CD14-positive monocyte (primary cell): ENCODE measurements around the gene RTF2. TPM values are rescaled to one million over a fixed set of nuclear protein-coding genes. Genes with fewer than 3 reads are reported as not detected.

Experiments
- DNase-seq, 3 donors: peaks; one replicate each; pipeline ENCODE4 v3.0.0-alpha.2; 2011 to 2022
- H2AFZ ChIP-seq: 2 replicates; pipeline ENCODE4 v1.6.0; 2012; ENCODE audit warnings: mild to moderate bottlenecking, low read depth, low read length, inconsistent platforms; ENCODE audit not compliant: insufficient read depth, poor library complexity, severe bottlenecking
- H3K27ac ChIP-seq, 2 donors: 1 replicate in 1 of 2; 2 replicates in 1 of 2; pipeline ENCODE4 v1.5.1; 2012 to 2013; ENCODE audit warnings: low read length in 2 of 2, control low read depth in 1 of 2, inconsistent platforms in 1 of 2, low read depth in 1 of 2, mild to moderate bottlenecking in 1 of 2
- H3K27me3 ChIP-seq, 2 donors: one replicate each; pipeline versions ENCODE4 v1.6.0 to v1.6.1; 2011 to 2013; ENCODE audit warnings: low read length in 2 of 2; ENCODE audit not compliant: control insufficient read depth in 2 of 2, insufficient read depth in 2 of 2
- H3K36me3 ChIP-seq, 2 donors: replicated peaks in 1 of 2; 1 replicate in 1 of 2; 2 replicates in 1 of 2; pipeline versions ENCODE4 v1.5.1 to v1.6.1; 2012 to 2013; ENCODE audit warnings: low read length in 2 of 2, control low read depth in 1 of 2, inconsistent platforms in 1 of 2, mild to moderate bottlenecking in 1 of 2; ENCODE audit not compliant: insufficient read depth in 2 of 2, control insufficient read depth in 1 of 2
- H3K4me1 ChIP-seq, 2 donors: 1 replicate in 1 of 2; 2 replicates in 1 of 2; pipeline versions ENCODE4 v1.5.1 to v1.6.1; 2012 to 2013; ENCODE audit warnings: low read length in 2 of 2, control low read depth in 1 of 2, inconsistent platforms in 1 of 2, mild to moderate bottlenecking in 1 of 2, moderate library complexity in 1 of 2; ENCODE audit not compliant: insufficient read depth in 2 of 2, control insufficient read depth in 1 of 2
- H3K4me2 ChIP-seq: replicated peaks from 2 replicates; pipeline ENCODE3; 2012; ENCODE audit warnings: low read length, moderate library complexity, mild to moderate bottlenecking; ENCODE audit not compliant: poor library complexity, severe bottlenecking; ENCODE audit errors: extremely low read depth
- H3K4me3 ChIP-seq, 3 experiments: fragments of 200-600 bp in 1 of 3; sonication (generic) in 1 of 3; replicated peaks in 1 of 3; 1 replicate in 2 of 3; 2 replicates in 1 of 3; pipeline ENCODE4 v1.5.1; 2011 to 2013; ENCODE audit warnings: low read length in 3 of 3, mild to moderate bottlenecking in 3 of 3, control low read depth in 2 of 3, low read depth in 2 of 3, inconsistent platforms in 1 of 3, moderate library complexity in 1 of 3
- H3K79me2 ChIP-seq: 2 replicates; pipeline ENCODE4 v1.6.0; 2012; ENCODE audit warnings: mild to moderate bottlenecking, control low read depth, inconsistent platforms, low read length, moderate library complexity; ENCODE audit not compliant: insufficient read depth
- H3K9ac ChIP-seq: 2 replicates; pipeline ENCODE4 v1.6.0; 2017; ENCODE audit warnings: low read length, mild to moderate bottlenecking; ENCODE audit not compliant: insufficient read depth, poor library complexity, severe bottlenecking
- H3K9me3 ChIP-seq, 2 donors: replicated peaks in 1 of 2; 1 replicate in 1 of 2; 2 replicates in 1 of 2; pipeline versions ENCODE4 v1.5.1 to v1.6.1; 2012 to 2013; ENCODE audit warnings: low read length in 2 of 2, control low read depth in 1 of 2; ENCODE audit not compliant: control insufficient read depth in 1 of 2, insufficient read depth in 1 of 2
- H4K20me1 ChIP-seq: 2 replicates; pipeline ENCODE4 v1.6.0; 2012; ENCODE audit warnings: mild to moderate bottlenecking, low read length, control low read depth, moderate library complexity; ENCODE audit not compliant: insufficient read depth
- H3K27ac Mint-ChIP-seq, 7 donors: one replicate each; pipeline ENCODE4 v1.8.0; 2020; ENCODE audit warnings: mild to moderate bottlenecking in 7 of 7, mixed read lengths in 7 of 7, moderate library complexity in 6 of 7, inconsistent platforms in 2 of 7
- H3K27me3 Mint-ChIP-seq, 3 donors: one replicate each; pipeline ENCODE4 v1.8.0; 2021 to 2022; ENCODE audit warnings: low read depth in 3 of 3, mild to moderate bottlenecking in 3 of 3, mixed read lengths in 3 of 3, moderate library complexity in 3 of 3, inconsistent platforms in 1 of 3
- H3K36me3 Mint-ChIP-seq, 2 donors: one replicate each; pipeline ENCODE4 v1.8.0; 2020; ENCODE audit warnings: mixed read lengths in 2 of 2, inconsistent platforms in 1 of 2, mild to moderate bottlenecking in 1 of 2
- H3K4me1 Mint-ChIP-seq: one replicate; pipeline ENCODE4 v1.8.0; 2020; ENCODE audit warnings: mild to moderate bottlenecking, mixed read lengths
- H3K4me3 Mint-ChIP-seq, 2 donors: one replicate each; pipeline ENCODE4 v1.8.0; 2020; ENCODE audit warnings: mild to moderate bottlenecking in 2 of 2, mixed read lengths in 2 of 2, moderate library complexity in 1 of 2
- H3K9me3 Mint-ChIP-seq, 7 donors: one replicate each; pipeline ENCODE4 v1.8.0; 2020 to 2022; ENCODE audit warnings: mixed read lengths in 7 of 7, mild to moderate bottlenecking in 6 of 7, moderate library complexity in 6 of 7, inconsistent platforms in 2 of 7
- CTCF ChIP-seq: fragments of 200-600 bp; IDR thresholded peaks from one replicate; pipeline ENCODE4 v1.8.0; 2022; ENCODE audit warnings: antibody characterized with exemption, mild to moderate bottlenecking
- WGBS: methylation state at CpG from one replicate; pipeline ENCODE4 v1.1.5; 2013; ENCODE audit warnings: missing lambda C conversion rate; ENCODE audit not compliant: insufficient coverage; 5-methylcytosine and 5-hydroxymethylcytosine counted together
- intact Hi-C, 2 donors: fragments of 100-400 bp; cut with micrococcal nuclease; formaldehyde crosslinking; loops; one replicate each; pipeline versions ENCODE4 v1.15.0 to v1.15.1; 2023
- polyA plus RNA-seq, 3 donors: library from polyadenylated mRNA; depleted of rRNA in 1 of 3; unstranded in 2 of 3; stranded (reverse) in 1 of 3; fragments of 300-500 nt in 2 of 3; fragments of >200 nt in 1 of 3; fragmentation: Illumina TruSeq in 2 of 3; gene quantifications; 1 replicate in 2 of 3; 2 replicates in 1 of 3; pipeline ENCODE4 v1.2.3, GENCODE V29; 2012 to 2021

Gene RTF2
- polyA plus RNA-seq, 3 donors = 74.3 to 163 (median 148) TPM

GRCh38 chr20:56454754-56455153 lies 13.7 kb upstream of the RTF2 start:
- Histone ChIP-seq H3K4me2 (no peak overlapping the region), H3K27me3 (no peaks in the 10 kb centered on the region), H2AFZ (no peak overlapping the region), H4K20me1 (no peaks in the 10 kb centered on the region), H3K4me3 (no peak overlapping the region), H3K27ac (no peak overlapping the region), H3K36me3 (peaks cover 20 to 39% of the 10 kb centered on the region in 2 donors), H3K9ac (no peak overlapping the region), H3K4me1 (peaks cover 5 to 10% of the 10 kb centered on the region in 2 donors), H3K9me3 (no peaks in the 10 kb centered on the region), H3K79me2 (no peaks in the 10 kb centered on the region)
- Mint-ChIP-seq H3K9me3 (no peaks in the 10 kb centered on the region), H3K4me3 (no peak overlapping the region), H3K27me3 (peaks cover 1 to 5% (median 2%) of the 10 kb centered on the region in 3 donors), H3K36me3 (peaks cover 40 to 50% of the 10 kb centered on the region in 2 donors), H3K27ac (no peak overlapping the region), H3K4me1 (peaks cover 8% of the 10 kb centered on the region)
- no peak for TF ChIP-seq CTCF
- DNase-seq = no peak
- intact Hi-C loops = no loop called here
- 100% methylated on average over 4 of the region's 7 CpGs for WGBS

- H3K4me1 ChIP-seq = peaks cover 8 to 12% of the 10 kb centered on the region in 2 donors
- H3K27ac ChIP-seq = no peak overlapping the region
- DNase-seq = no peak
- no peak overlapping the region for H3K9ac ChIP-seq
- Mint-ChIP-seq H3K4me3 (no peak overlapping the region), H3K27me3 (peaks cover 1 to 4% (median 2%) of the 10 kb centered on the region in 3 donors), H3K36me3 (peaks cover 19 to 33% of the 10 kb centered on the region in 2 donors), H3K4me1 (peaks cover 10% of the 10 kb centered on the region), H3K9me3 (no peaks in the 10 kb centered on the region), H3K27ac (no peak overlapping the region)
- H3K27me3 ChIP-seq = no peaks in the 10 kb centered on the region
- no peak for TF ChIP-seq CTCF
- 92% methylated on average over 19 of the region's 22 CpGs for WGBS
- no peaks in the 10 kb centered on the region for H3K9me3 ChIP-seq
- no peaks in the 10 kb centered on the region for H4K20me1 ChIP-seq
- no peak overlapping the region for H2AFZ ChIP-seq
- H3K4me3 ChIP-seq = no peak overlapping the region
- peaks cover 12 to 22% of the 10 kb centered on the region in 2 donors for H3K36me3 ChIP-seq
- H3K4me2 ChIP-seq = no peak overlapping the region
- no peaks in the 10 kb centered on the region for H3K79me2 ChIP-seq
- intact Hi-C loops = no loop called here
Measured at GRCh38 chr20:56458206-56458821, 10.1 kb upstream of the RTF2 start.
